Memory B cell (primary cell): ENCODE results near the gene GUSB.
A peak's percentile ranks its signal among the peaks of the same experiment; 100 is the strongest.
"Not testable (repeated sequence)": the region's sequence is repeated elsewhere in the genome, so short reads cannot be mapped to it uniquely, and the experiment has no call there.

Source experiments
- ATAC-seq: fragments of 150-1000 bp; cut with Tn5 transposase; 2 replicates; pipeline ENCODE4 v1.10.0; 2021; ENCODE audit warnings: low read depth, mild to moderate bottlenecking, moderate library complexity
- DNase-seq, 2 donors: peaks; one replicate each; pipeline ENCODE4 v3.0.0; 2022; ENCODE audit warnings: low spot score in 2 of 2
- H3K27ac Mint-ChIP-seq: one replicate; pipeline ENCODE4 v1.8.0; 2022; ENCODE audit warnings: mild to moderate bottlenecking, moderate library complexity, mixed read lengths
- H3K27me3 Mint-ChIP-seq: one replicate; pipeline ENCODE4 v1.8.0; 2022; ENCODE audit warnings: mixed read lengths
- H3K36me3 Mint-ChIP-seq: one replicate; pipeline ENCODE4 v1.8.0; 2022; ENCODE audit warnings: mild to moderate bottlenecking, mixed read lengths
- H3K4me1 Mint-ChIP-seq: one replicate; pipeline ENCODE4 v1.8.0; 2022; ENCODE audit warnings: mixed read lengths
- H3K4me3 Mint-ChIP-seq: one replicate; pipeline ENCODE4 v1.8.0; 2022; ENCODE audit warnings: mild to moderate bottlenecking, moderate library complexity, mixed read lengths
- H3K9me3 Mint-ChIP-seq: one replicate; pipeline ENCODE4 v1.8.0; 2022; ENCODE audit warnings: mixed read lengths

The GUSB gene

GRCh38 chr7:65967361-65968155 is 14.5 kb downstream of the GUSB start:
- Mint-ChIP-seq H3K4me1 (no peaks in the 10 kb centered on the region), H3K4me3 (no peak overlapping the region), H3K36me3 (peaks cover 35% of the 10 kb centered on the region), H3K27ac (no peak overlapping the region), H3K27me3 (no peaks in the 10 kb centered on the region), H3K9me3 (no peaks in the 10 kb centered on the region)
- DNase-seq (no peak), ATAC-seq (no peak)

- ATAC-seq (no peak), DNase-seq (no peak)
- Mint-ChIP-seq H3K27me3 (no peaks in the 10 kb centered on the region), H3K27ac (peak overlapping the region; percentile 50), H3K36me3 (peaks cover 31% of the 10 kb centered on the region), H3K9me3 (no peaks in the 10 kb centered on the region), H3K4me1 (no peaks in the 10 kb centered on the region), H3K4me3 (no peak overlapping the region)
Observed at GRCh38 chr7:65966146-65966545, 15.9 kb downstream of the GUSB start.

DNA sequence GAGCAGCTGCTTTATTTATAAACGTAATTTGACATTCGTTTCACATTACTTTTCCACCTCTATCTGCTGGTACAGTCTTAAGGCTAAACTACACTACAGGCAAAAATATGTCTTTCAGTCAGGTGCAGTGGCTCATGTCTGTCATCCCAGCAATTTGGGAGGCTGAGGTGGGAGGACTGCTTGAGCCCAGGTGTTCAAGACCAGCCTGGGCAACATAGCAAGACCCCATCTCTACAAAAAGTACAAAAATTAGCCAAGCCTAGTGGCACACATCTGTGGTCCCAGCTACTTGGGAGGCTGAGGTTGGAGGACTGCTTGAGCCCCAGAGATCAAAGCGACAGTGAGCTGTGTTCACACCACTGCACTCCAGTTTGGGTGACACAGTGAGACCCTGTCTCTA is 17.3 kb downstream of the GUSB start:
- not testable (repeated sequence) for H3K4me3 Mint-ChIP-seq, DNase-seq, H3K27me3 Mint-ChIP-seq, H3K4me1 Mint-ChIP-seq, H3K9me3 Mint-ChIP-seq, H3K27ac Mint-ChIP-seq, ATAC-seq
- H3K36me3 Mint-ChIP-seq: peaks cover 35% of the 10 kb centered on the region

DNA sequence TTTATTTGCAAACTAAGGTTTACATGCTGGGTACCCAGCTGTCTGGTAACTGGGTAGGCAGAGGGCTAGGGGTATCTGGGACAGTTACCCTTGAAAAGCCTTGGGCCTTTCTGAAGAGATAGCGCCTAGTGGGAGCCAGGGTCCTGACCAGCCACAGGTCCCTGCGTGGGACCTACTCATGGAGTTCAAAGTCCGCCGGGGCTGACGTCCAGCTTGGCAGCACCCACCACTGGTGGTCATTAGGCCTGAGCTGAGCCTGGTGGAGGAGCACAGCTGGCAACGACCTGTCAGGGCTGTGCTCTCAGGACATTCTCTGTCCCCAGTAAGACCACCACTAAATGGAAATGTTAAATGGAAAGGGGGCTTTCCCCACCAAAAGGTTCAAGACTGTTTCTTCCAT is 20.0 kb downstream of the GUSB start:
- DNase-seq: no peak
- Mint-ChIP-seq H3K27me3 (no peaks in the 10 kb centered on the region), H3K36me3 (peaks cover 34% of the 10 kb centered on the region), H3K4me1 (no peaks in the 10 kb centered on the region), H3K4me3 (no peak overlapping the region), H3K27ac (no peak overlapping the region), H3K9me3 (no peaks in the 10 kb centered on the region)
- ATAC-seq: no peak

DNA sequence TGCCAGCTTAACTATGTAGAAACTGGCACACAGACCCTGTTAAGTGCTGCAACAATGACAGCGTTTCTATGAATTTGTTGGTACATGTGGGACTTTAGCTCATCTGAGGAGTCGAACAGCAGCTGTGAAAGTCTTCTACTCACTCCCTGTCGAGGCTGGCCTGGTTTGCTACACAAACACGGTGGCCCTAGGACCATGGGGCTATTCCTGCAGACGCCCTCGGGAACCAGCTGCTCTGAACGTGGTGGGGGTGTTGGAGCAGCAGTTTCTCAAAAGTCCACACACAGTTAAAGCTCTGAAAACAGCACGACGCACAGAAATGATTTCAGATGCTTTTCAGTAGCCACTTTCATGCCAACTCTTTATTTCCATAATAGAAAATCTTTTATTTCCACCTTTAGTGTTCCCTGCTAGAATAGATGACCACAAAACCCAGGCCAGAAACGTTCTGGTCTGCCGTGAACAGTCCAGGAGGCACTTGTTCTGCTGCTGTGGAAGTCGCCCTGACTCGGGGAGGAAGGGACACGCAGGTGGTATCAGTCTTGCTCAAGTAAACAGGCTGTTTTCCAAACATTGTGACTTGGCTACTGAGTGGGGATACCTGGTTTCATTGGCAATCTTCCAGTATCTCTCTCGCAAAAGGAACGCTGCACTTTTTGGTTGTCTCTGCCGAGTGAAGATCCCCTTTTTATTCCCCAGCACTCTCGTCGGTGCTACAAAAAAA is 21.5 kb downstream of the GUSB start:
- Mint-ChIP-seq H3K27me3 (no peaks in the 10 kb centered on the region), H3K9me3 (no peaks in the 10 kb centered on the region), H3K4me3 (no peak overlapping the region), H3K4me1 (no peaks in the 10 kb centered on the region), H3K27ac (peak overlapping the region; percentile 67), H3K36me3 (peaks cover 25% of the 10 kb centered on the region)
- no peak for DNase-seq
- ATAC-seq: no peak

- no peak for DNase-seq
- peak overlapping the region; percentile 17 for H3K27ac Mint-ChIP-seq
- H3K4me3 Mint-ChIP-seq: no peak overlapping the region
- H3K27me3 Mint-ChIP-seq: no peaks in the 10 kb centered on the region
- H3K36me3 Mint-ChIP-seq: peaks cover 17% of the 10 kb centered on the region
- ATAC-seq: no peak
- H3K4me1 Mint-ChIP-seq: no peaks in the 10 kb centered on the region
- no peaks in the 10 kb centered on the region for H3K9me3 Mint-ChIP-seq
Observed at GRCh38 chr7:65955718-65956117, 26.3 kb downstream of the GUSB start.

- Mint-ChIP-seq H3K36me3 (peaks cover 11% of the 10 kb centered on the region), H3K27me3 (no peaks in the 10 kb centered on the region), H3K4me1 (no peaks in the 10 kb centered on the region), H3K27ac (no peak overlapping the region), H3K9me3 (no peaks in the 10 kb centered on the region), H3K4me3 (no peak overlapping the region)
- DNase-seq: no peak
- no peak for ATAC-seq
Observed at GRCh38 chr7:65953890-65954450, 28.0 kb downstream of the GUSB start.

- Mint-ChIP-seq H3K9me3 (no peaks in the 10 kb centered on the region), H3K4me1 (no peaks in the 10 kb centered on the region), H3K36me3 (peaks cover 11% of the 10 kb centered on the region), H3K4me3 (no peak overlapping the region), H3K27ac (no peak overlapping the region), H3K27me3 (no peaks in the 10 kb centered on the region)
- ATAC-seq (no peak), DNase-seq (no peak)
Observed at GRCh38 chr7:65953001-65953720, 28.9 kb downstream of the GUSB start.

- H3K9me3 Mint-ChIP-seq: no peaks in the 10 kb centered on the region
- DNase-seq (no peak), ATAC-seq (no peak)
- no peaks in the 10 kb centered on the region for H3K4me1 Mint-ChIP-seq
- H3K4me3 Mint-ChIP-seq: no peak overlapping the region
- H3K27ac Mint-ChIP-seq: no peak overlapping the region
- H3K36me3 Mint-ChIP-seq: peaks cover 8% of the 10 kb centered on the region
- H3K27me3 Mint-ChIP-seq: no peaks in the 10 kb centered on the region
Observed at GRCh38 chr7:65951837-65952578, 30.0 kb downstream of the GUSB start.

GRCh38 chr7:65946904-65947303 is 35.1 kb downstream of the GUSB start:
- Mint-ChIP-seq H3K9me3 (no peaks in the 10 kb centered on the region), H3K27ac (no peak overlapping the region), H3K4me1 (no peaks in the 10 kb centered on the region), H3K27me3 (no peaks in the 10 kb centered on the region), H3K36me3 (peaks cover 3% of the 10 kb centered on the region), H3K4me3 (no peak overlapping the region)
- no peak for ATAC-seq
- no peak for DNase-seq

DNA sequence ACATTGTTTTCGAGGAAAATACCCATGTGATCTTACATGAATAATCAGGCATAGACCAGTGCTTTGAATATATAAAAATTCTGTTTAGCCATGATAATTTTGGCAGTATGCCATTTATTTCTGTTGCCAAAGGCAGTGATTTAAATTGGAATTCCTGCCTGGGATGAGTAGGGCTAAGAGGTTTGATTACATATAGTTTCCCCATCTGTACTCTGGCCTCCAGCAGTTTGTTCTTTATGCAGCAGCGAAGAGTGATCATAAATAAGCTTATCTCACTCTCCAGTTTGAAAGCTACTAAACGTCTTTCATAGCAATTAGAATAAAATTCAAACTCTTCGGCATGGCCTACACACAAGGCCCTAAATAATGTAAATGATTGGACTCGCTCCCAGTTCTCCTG is 36.2 kb downstream of the GUSB start:
- H3K4me3 Mint-ChIP-seq, H3K27me3 Mint-ChIP-seq, DNase-seq, ATAC-seq, H3K27ac Mint-ChIP-seq, H3K9me3 Mint-ChIP-seq, H3K4me1 Mint-ChIP-seq, H3K36me3 Mint-ChIP-seq: not testable (repeated sequence)

GRCh38 chr7:65938336-65938895 is 43.6 kb downstream of the GUSB start:
- H3K4me1 Mint-ChIP-seq: peaks cover 4% of the 10 kb centered on the region
- no peak overlapping the region for H3K4me3 Mint-ChIP-seq
- peaks cover 32% of the 10 kb centered on the region for H3K36me3 Mint-ChIP-seq
- no peak overlapping the region for H3K27ac Mint-ChIP-seq
- no peak for ATAC-seq
- DNase-seq: no peak
- H3K27me3 Mint-ChIP-seq: no peaks in the 10 kb centered on the region
- H3K9me3 Mint-ChIP-seq: peaks cover 5% of the 10 kb centered on the region

DNA sequence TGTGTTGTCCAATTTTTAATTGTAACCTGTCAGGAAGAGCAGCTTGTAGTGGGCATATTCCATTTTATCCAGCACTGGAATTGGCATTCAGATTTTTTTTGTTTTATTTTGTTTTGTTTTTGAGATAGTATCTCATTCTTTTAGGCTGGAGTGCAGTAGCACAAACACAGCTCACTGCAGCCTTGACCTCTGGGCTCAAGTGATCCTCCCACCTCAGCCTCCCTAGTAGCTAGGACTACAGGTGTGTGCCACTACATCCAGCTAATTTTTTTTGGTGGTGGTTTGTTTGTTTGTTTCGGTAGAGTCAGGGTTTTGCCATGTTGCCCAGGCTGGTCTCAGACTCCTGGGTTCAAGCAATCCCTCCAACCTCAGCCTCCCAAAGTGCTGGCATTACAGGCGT is 44.7 kb downstream of the GUSB start:
- Mint-ChIP-seq H3K9me3 (peaks cover 5% of the 10 kb centered on the region), H3K27me3 (no peaks in the 10 kb centered on the region), H3K27ac (no peak overlapping the region), H3K4me3 (no peak overlapping the region), H3K4me1 (peaks cover 4% of the 10 kb centered on the region), H3K36me3 (peaks cover 32% of the 10 kb centered on the region)
- ATAC-seq: no peak
- DNase-seq: no peak
